Gastrocnemius medialis (tissue), 4 donors: Measurements from ENCODE around the gene CPNE5.

Experiments used
- CTCF ChIP-seq, 5 experiments: fragments of 450-650 bp in 3 of 5; fragments of 200-600 bp in 2 of 5; sonication (generic) in 2 of 5; IDR thresholded peaks in 4 of 5; conservative IDR thresholded peaks in 1 of 5; 1 replicate in 4 of 5; 2 replicates in 1 of 5; pipeline ENCODE4 v1.5.1; 2016 to 2019; ENCODE audit warnings: antibody characterized with exemption in 5 of 5, mild to moderate bottlenecking in 3 of 5, moderate library complexity in 3 of 5
- POLR2A ChIP-seq, 2 donors: fragments of 450-650 bp; IDR thresholded peaks; one replicate each; pipeline ENCODE4 v1.6.1; 2017; ENCODE audit warnings: antibody characterized with exemption in 2 of 2, mild to moderate bottlenecking in 2 of 2, moderate library complexity in 2 of 2

DNA sequence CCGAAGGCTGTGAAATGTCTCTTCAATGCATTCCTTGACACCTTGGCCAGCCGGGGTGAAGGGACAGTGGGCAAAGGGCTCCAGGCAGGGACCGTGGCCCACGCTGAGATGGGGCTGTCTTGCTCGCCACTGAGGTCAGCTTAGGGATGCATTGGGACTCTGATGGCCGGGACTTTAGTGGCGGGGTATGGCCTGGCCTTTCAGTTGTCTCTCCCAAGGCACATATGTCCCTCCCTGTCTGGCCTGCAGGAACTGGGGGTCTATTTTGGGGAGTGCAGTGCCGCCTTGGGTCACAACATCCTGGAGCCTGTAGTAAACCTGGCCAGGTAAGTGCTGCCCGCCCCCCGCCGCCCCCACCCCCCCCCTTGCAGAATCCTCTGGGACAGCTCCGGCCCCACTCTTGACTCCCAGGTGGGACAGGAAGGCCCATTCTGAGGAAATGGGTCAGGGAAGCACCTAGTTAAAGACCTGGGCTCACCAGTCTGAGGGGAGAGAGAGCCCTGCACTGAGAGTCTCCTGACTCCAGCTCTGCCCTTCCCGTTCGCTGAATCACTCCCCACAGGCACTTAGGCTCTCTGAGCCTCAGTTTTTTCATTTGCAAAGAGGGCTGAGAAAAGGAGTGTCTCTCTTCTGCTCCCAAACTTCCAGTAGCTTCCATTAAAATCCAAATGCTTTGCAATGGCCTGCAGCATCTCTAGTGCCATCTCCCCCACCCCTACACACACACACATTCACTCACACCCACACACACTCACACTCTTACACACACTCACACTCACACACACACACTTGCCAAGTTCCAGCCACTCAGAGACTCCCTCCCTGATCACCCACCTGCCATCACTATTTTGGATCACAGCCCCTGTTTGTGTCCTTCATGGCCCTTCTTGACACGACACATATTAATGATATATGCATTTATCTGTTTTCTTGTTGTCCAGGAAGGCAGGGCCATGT is 108.5 kb downstream of the CPNE5 start:
- TF ChIP-seq POLR2A (IDR thresholded peaks at IDR 0.05) (no peak), CTCF (IDR thresholded peaks at IDR 0.05 in 4 of 5, conservative IDR thresholded peaks at IDR 0.05 in 1 of 5) (no peak)
